GM23248 (cell line): ENCODE data around the gene ERVW-1.

Source experiments
- EZH2 ChIP-seq: fragments of 200-600 bp; sonication (generic); IDR thresholded peaks from 2 replicates; pipeline ENCODE4 v1.6.1; 2018; ENCODE audit warnings: antibody characterized with exemption, mild to moderate bottlenecking; ENCODE audit not compliant: insufficient read depth, poor library complexity, severe bottlenecking
- EZH2phosphoT487 ChIP-seq: fragments of 200-600 bp; sonication (generic); IDR thresholded peaks from 2 replicates; pipeline ENCODE4 v1.6.1; 2018; ENCODE audit warnings: antibody characterized with exemption, moderate library complexity, mild to moderate bottlenecking, low read depth; ENCODE audit not compliant: insufficient read depth

GRCh38 chr7:92496876-92497275, 19.1 kb upstream of the ERVW-1 start:
- TF ChIP-seq EZH2 (no peak), EZH2phosphoT487 (no peak)
